Astrocyte (in vitro differentiated cells and primary cell): Measurements from ENCODE around the gene PTPRD. TPM values are rescaled to one million over a fixed set of nuclear protein-coding genes. Genes with fewer than 3 reads are reported as not detected.
A peak's percentile ranks its signal among the peaks of the same experiment; 100 is the strongest.

ENCODE experiments used
- DNase-seq: peaks from one replicate; pipeline ENCODE4 v3.0.0-alpha.2; 2010; ENCODE audit warnings: low read depth
- FAIRE-seq: peaks from 2 replicates; lab custom pipeline; 2011; peaks lifted over from hg19 to GRCh38; lab: Jason Lieb, UNC
- H2AFZ ChIP-seq: 2 replicates; pipeline ENCODE4 v1.6.0; 2012; ENCODE audit warnings: low read depth, low read length, inconsistent platforms
- H3K27ac ChIP-seq: 2 replicates; pipeline ENCODE4 v1.5.1; 2011; ENCODE audit warnings: low read depth, low read length, inconsistent platforms
- H3K27me3 ChIP-seq: 2 replicates; pipeline ENCODE4 v1.6.0; 2011; ENCODE audit warnings: low read length, inconsistent platforms; ENCODE audit not compliant: insufficient read depth
- H3K36me3 ChIP-seq: 2 replicates; pipeline ENCODE4 v1.5.1; 2011; ENCODE audit warnings: low read length, inconsistent platforms; ENCODE audit not compliant: insufficient read depth
- H3K4me1 ChIP-seq: 2 replicates; pipeline ENCODE4 v1.5.1; 2011; ENCODE audit warnings: low read length, inconsistent platforms; ENCODE audit not compliant: insufficient read depth
- H3K4me2 ChIP-seq: 2 replicates; pipeline ENCODE4 v1.6.0; 2012; ENCODE audit warnings: low read length, inconsistent platforms
- H3K4me3 ChIP-seq: 2 replicates; pipeline ENCODE4 v1.5.1; 2011; ENCODE audit warnings: low read depth, mild to moderate bottlenecking, low read length, inconsistent platforms; ENCODE audit not compliant: insufficient read depth
- H3K79me2 ChIP-seq: 2 replicates; pipeline ENCODE4 v1.6.0; 2012; ENCODE audit warnings: mild to moderate bottlenecking, low read length, inconsistent platforms; ENCODE audit not compliant: insufficient read depth
- H3K9ac ChIP-seq: 2 replicates; pipeline ENCODE4 v1.6.0; 2012; ENCODE audit warnings: mild to moderate bottlenecking, low read length, inconsistent platforms
- H3K9me3 ChIP-seq: 2 replicates; pipeline ENCODE4 v1.5.1; 2012; ENCODE audit warnings: low read depth, mild to moderate bottlenecking, low read length, inconsistent platforms; ENCODE audit not compliant: insufficient read depth
- H4K20me1 ChIP-seq: 2 replicates; pipeline ENCODE4 v1.6.0; 2012; ENCODE audit warnings: low read length, inconsistent platforms; ENCODE audit not compliant: insufficient read depth
- H3K27ac Mint-ChIP-seq: one replicate; pipeline ENCODE4 v1.8.0; 2021; ENCODE audit warnings: mild to moderate bottlenecking, mixed read lengths; ENCODE audit not compliant: unreplicated experiment
- H3K27me3 Mint-ChIP-seq: one replicate; pipeline ENCODE4 v1.8.0; 2021; ENCODE audit warnings: low read depth, mixed read lengths; ENCODE audit not compliant: unreplicated experiment
- H3K36me3 Mint-ChIP-seq: one replicate; pipeline ENCODE4 v1.8.0; 2021; ENCODE audit warnings: low read depth, mixed read lengths; ENCODE audit not compliant: unreplicated experiment
- H3K4me1 Mint-ChIP-seq: one replicate; pipeline ENCODE4 v1.8.0; 2021; ENCODE audit warnings: low read depth, mixed read lengths; ENCODE audit not compliant: unreplicated experiment
- H3K4me3 Mint-ChIP-seq: one replicate; pipeline ENCODE4 v1.8.0; 2021; ENCODE audit warnings: mild to moderate bottlenecking, moderate library complexity, mixed read lengths; ENCODE audit not compliant: unreplicated experiment
- H3K9me3 Mint-ChIP-seq: one replicate; pipeline ENCODE4 v1.8.0; 2021; ENCODE audit warnings: mild to moderate bottlenecking, mixed read lengths; ENCODE audit not compliant: unreplicated experiment
- EZH2 ChIP-seq: IDR thresholded peaks from 2 replicates; pipeline ENCODE4 v1.6.1; 2012; ENCODE audit warnings: mild to moderate bottlenecking, low read length, inconsistent platforms; ENCODE audit not compliant: insufficient read depth
- total RNA-seq: library from RNA; stranded (reverse); gene quantifications from 2 replicates; pipeline ENCODE4 v1.2.1, GENCODE V29; 2021
- TF ChIP-seq, protein P1 (sequence below): IDR thresholded peaks from 2 replicates; pipeline ENCODE4 v1.5.1; 2011; ENCODE audit warnings: low read depth, mild to moderate bottlenecking, inconsistent platforms, low read length, moderate library complexity; ENCODE audit not compliant: insufficient read depth

Gene PTPRD
- total RNA-seq, 1 donor from 2014 or later = 88.1 TPM

DNA sequence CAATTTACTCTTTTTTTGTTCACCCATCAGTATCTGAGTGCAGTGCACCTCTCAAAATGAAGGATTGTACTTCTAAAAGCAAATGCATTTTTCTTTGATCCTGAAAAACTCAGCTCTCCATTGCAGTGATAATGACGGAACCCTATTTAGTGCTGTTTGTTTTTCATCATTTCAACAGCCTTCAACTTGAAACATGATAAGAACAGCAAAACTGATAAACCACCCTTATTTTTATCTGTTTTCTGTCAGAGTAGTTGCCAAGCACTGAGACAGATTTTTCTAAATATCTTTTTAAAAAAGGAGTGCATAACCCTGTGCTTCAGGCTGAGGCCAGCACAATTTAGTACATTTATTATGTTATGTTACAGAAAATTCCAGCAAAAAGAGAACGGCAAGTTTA, 2263.4 kb downstream of the PTPRD start:
- Histone ChIP-seq H3K36me3 (no peaks in the 10 kb centered on the region), H2AFZ (no peak overlapping the region), H3K9me3 (no peaks in the 10 kb centered on the region), H3K9ac (no peak overlapping the region), H3K27me3 (no peaks in the 10 kb centered on the region), H3K79me2 (no peaks in the 10 kb centered on the region), H3K27ac (no peak overlapping the region), H3K4me1 (no peaks in the 10 kb centered on the region), H3K4me3 (no peak overlapping the region), H4K20me1 (no peaks in the 10 kb centered on the region), H3K4me2 (no peak overlapping the region)
- no peak for FAIRE-seq
- Mint-ChIP-seq H3K27ac (no peak overlapping the region), H3K4me3 (no peak overlapping the region), H3K4me1 (peaks cover 16% of the 10 kb centered on the region), H3K9me3 (no peaks in the 10 kb centered on the region), H3K27me3 (no peaks in the 10 kb centered on the region), H3K36me3 (no peaks in the 10 kb centered on the region)
- DNase-seq = no peak
- TF ChIP-seq, protein P1, sequence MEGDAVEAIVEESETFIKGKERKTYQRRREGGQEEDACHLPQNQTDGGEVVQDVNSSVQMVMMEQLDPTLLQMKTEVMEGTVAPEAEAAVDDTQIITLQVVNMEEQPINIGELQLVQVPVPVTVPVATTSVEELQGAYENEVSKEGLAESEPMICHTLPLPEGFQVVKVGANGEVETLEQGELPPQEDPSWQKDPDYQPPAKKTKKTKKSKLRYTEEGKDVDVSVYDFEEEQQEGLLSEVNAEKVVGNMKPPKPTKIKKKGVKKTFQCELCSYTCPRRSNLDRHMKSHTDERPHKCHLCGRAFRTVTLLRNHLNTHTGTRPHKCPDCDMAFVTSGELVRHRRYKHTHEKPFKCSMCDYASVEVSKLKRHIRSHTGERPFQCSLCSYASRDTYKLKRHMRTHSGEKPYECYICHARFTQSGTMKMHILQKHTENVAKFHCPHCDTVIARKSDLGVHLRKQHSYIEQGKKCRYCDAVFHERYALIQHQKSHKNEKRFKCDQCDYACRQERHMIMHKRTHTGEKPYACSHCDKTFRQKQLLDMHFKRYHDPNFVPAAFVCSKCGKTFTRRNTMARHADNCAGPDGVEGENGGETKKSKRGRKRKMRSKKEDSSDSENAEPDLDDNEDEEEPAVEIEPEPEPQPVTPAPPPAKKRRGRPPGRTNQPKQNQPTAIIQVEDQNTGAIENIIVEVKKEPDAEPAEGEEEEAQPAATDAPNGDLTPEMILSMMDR = no peak
- no peak for TF ChIP-seq EZH2

DNA sequence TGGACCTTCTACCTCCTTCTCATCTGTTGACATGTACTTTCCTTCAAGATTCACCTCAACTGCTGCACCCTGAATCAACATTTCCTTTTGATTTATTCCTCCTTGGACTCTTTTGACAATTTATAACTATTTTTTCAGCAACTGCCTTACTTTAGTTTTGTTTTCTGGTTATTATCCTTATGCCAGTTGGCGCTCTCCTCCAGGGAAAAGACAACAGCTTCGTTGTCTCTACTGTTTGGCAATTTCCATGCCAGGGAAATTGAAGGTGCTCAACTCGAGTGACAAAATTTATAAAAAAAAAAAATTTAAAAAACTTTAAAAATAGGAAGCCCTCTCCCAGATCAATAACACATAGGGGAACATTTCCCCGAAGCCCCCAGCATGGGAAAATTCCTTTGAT, 2264.0 kb downstream of the PTPRD start:
- H3K36me3 Mint-ChIP-seq = no peaks in the 10 kb centered on the region
- H3K79me2 ChIP-seq = no peaks in the 10 kb centered on the region
- TF ChIP-seq, protein P1 = no peak
- TF ChIP-seq EZH2 = no peak
- no peak overlapping the region for H3K27ac Mint-ChIP-seq
- H3K4me2 ChIP-seq = no peak overlapping the region
- no peaks in the 10 kb centered on the region for H3K4me1 ChIP-seq
- DNase-seq (no peak), FAIRE-seq (no peak)
- H3K9ac ChIP-seq = no peak overlapping the region
- H3K27me3 ChIP-seq = no peaks in the 10 kb centered on the region
- no peak overlapping the region for H3K4me3 Mint-ChIP-seq
- no peak overlapping the region for H3K27ac ChIP-seq
- no peaks in the 10 kb centered on the region for H3K9me3 Mint-ChIP-seq
- no peaks in the 10 kb centered on the region for H4K20me1 ChIP-seq
- H3K4me3 ChIP-seq = no peak overlapping the region
- no peak overlapping the region for H2AFZ ChIP-seq
- H3K9me3 ChIP-seq = no peaks in the 10 kb centered on the region
- no peaks in the 10 kb centered on the region for H3K36me3 ChIP-seq
- H3K4me1 Mint-ChIP-seq = peaks cover 16% of the 10 kb centered on the region
- no peaks in the 10 kb centered on the region for H3K27me3 Mint-ChIP-seq

DNA sequence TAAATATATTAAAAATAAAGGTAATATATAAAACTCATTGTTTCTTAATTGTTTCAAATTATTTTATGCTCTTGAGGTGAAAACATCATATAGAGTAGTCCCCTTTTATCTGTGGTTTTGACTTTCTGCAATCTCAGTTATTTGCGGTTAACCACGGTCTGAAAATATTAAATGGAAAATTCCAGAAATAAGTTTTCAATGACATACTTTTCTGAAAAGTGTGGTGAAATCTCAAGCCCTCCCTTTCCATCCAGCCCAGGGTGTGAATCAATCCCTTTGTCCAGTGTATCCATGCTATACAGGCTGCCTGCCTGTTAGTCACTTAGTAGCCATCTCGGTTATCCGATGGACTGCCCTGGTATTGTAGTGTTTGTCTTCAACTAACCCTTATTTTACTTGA, 2266.5 kb downstream of the PTPRD start:
- no peak overlapping the region for H3K4me3 Mint-ChIP-seq
- H3K4me1 ChIP-seq = no peaks in the 10 kb centered on the region
- peak overlapping the region; percentile 3 for H3K4me2 ChIP-seq
- H3K36me3 Mint-ChIP-seq = no peaks in the 10 kb centered on the region
- no peaks in the 10 kb centered on the region for H3K36me3 ChIP-seq
- H3K9me3 Mint-ChIP-seq = no peaks in the 10 kb centered on the region
- no peaks in the 10 kb centered on the region for H3K9me3 ChIP-seq
- peaks cover 16% of the 10 kb centered on the region for H3K4me1 Mint-ChIP-seq
- H2AFZ ChIP-seq = no peak overlapping the region
- peak overlapping the region; percentile 75 for H3K27ac Mint-ChIP-seq
- H3K79me2 ChIP-seq = no peaks in the 10 kb centered on the region
- H3K9ac ChIP-seq = no peak overlapping the region
- H3K27me3 Mint-ChIP-seq = no peaks in the 10 kb centered on the region
- H4K20me1 ChIP-seq = no peaks in the 10 kb centered on the region
- no peak for TF ChIP-seq EZH2
- TF ChIP-seq, protein P1 = no peak
- no peaks in the 10 kb centered on the region for H3K27me3 ChIP-seq
- FAIRE-seq (no peak), DNase-seq (peak; percentile 79)
- no peak overlapping the region for H3K27ac ChIP-seq
- no peak overlapping the region for H3K4me3 ChIP-seq
